Small intestine (tissue), 7 donors: Measurements from ENCODE around the gene HOXC5. TPM values are rescaled to one million over a fixed set of nuclear protein-coding genes. Genes with fewer than 3 reads are reported as not detected.
"Not testable (repeated sequence)": the region's sequence is repeated elsewhere in the genome, so short reads cannot be mapped to it uniquely, and the experiment has no call there.

ENCODE experiments used
- DNase-seq, 2 donors: peaks; one replicate each; pipeline versions ENCODE4 v3.0.0 to v3.0.0-alpha.2; 2013
- FAIRE-seq: peaks from 2 replicates; lab custom pipeline; 2012; peaks lifted over from hg19 to GRCh38; lab: Jason Lieb, UNC
- H3K27ac ChIP-seq, 3 donors: one replicate each; pipeline ENCODE4 v1.5.1; 2013; ENCODE audit warnings: low read length in 2 of 3, mild to moderate bottlenecking in 2 of 3, control low read depth in 1 of 3, inconsistent platforms in 1 of 3, low read depth in 1 of 3, moderate library complexity in 1 of 3
- H3K27me3 ChIP-seq, 3 donors: one replicate each; pipeline ENCODE4 v1.6.1; 2013; ENCODE audit warnings: low read length in 3 of 3, inconsistent platforms in 1 of 3; ENCODE audit not compliant: control insufficient read depth in 3 of 3, insufficient read depth in 3 of 3
- H3K36me3 ChIP-seq, 3 donors: one replicate each; pipeline ENCODE4 v1.6.1; 2013; ENCODE audit warnings: low read length in 3 of 3, inconsistent platforms in 1 of 3, low read depth in 1 of 3, mild to moderate bottlenecking in 1 of 3, moderate library complexity in 1 of 3; ENCODE audit not compliant: control insufficient read depth in 3 of 3, insufficient read depth in 2 of 3
- H3K4me1 ChIP-seq, 3 donors: one replicate each; pipeline ENCODE4 v1.6.1; 2013; ENCODE audit warnings: low read length in 2 of 3, inconsistent platforms in 1 of 3, low read depth in 1 of 3, mild to moderate bottlenecking in 1 of 3, moderate library complexity in 1 of 3; ENCODE audit not compliant: control insufficient read depth in 3 of 3, insufficient read depth in 2 of 3
- H3K4me3 ChIP-seq, 3 donors: one replicate each; pipeline ENCODE4 v1.5.1; 2013; ENCODE audit warnings: low read length in 3 of 3, control low read depth in 1 of 3, inconsistent platforms in 1 of 3, low read depth in 1 of 3, mild to moderate bottlenecking in 1 of 3, moderate library complexity in 1 of 3
- H3K9me3 ChIP-seq, 2 donors: one replicate each; pipeline ENCODE4 v1.6.1; 2013; ENCODE audit warnings: low read depth in 1 of 2, low read length in 1 of 2; ENCODE audit not compliant: control insufficient read depth in 2 of 2, insufficient read depth in 1 of 2
- WGBS, 3 donors: extraction: QIAGEN DNeasy Blood & Tissue Kit; methylation state at CpG; one replicate each; pipeline ENCODE4 v1.1.7; 2013; 5-methylcytosine and 5-hydroxymethylcytosine counted together
- polyA plus RNA-seq, 4 donors: library from polyadenylated mRNA; stranded (reverse) in 3 of 4; unstranded in 1 of 4; fragments of 200-250 nt in 3 of 4; fragments of 120-200 nt in 1 of 4; gene quantifications; one replicate each; pipeline versions ENCODE4 v1.2.1 to v1.2.3, GENCODE V29; 2013
- donor health status: healthy with polysubstance abuse.
- donor health status: control.
- donor health status: control.
- donor health status: Bipolar disorder and iron deficiency.
- donor health status: healthy.

HOXC5 gene
- polyA plus RNA-seq, 4 donors, result 0.63 to 0.65 TPM; not detected in 2

GRCh38 chr12:54075409-54075808, 42.6 kb downstream of the HOXC5 start:
- 60 to 63% (median 62%) methylated on average over 6 of the region's 6 CpGs for WGBS, 3 donors
- H3K27me3 ChIP-seq, result peaks cover 0 to 19% (median 4%) of the 10 kb centered on the region in 3 donors
- DNase-seq, result no peak
- H3K4me1 ChIP-seq, result no peaks in the 10 kb centered on the region
- FAIRE-seq, result no peak
- H3K4me3 ChIP-seq, result no peak overlapping the region
- H3K27ac ChIP-seq, result no peak overlapping the region
- H3K36me3 ChIP-seq, result no peaks in the 10 kb centered on the region
- H3K9me3 ChIP-seq, result no peaks in the 10 kb centered on the region

GRCh38 chr12:54075974-54076373, 43.1 kb downstream of the HOXC5 start:
- H3K4me1 ChIP-seq, result no peaks in the 10 kb centered on the region
- no peaks in the 10 kb centered on the region for H3K9me3 ChIP-seq
- H3K27ac ChIP-seq, result no peak overlapping the region

GRCh38 chr12:54077843-54078242, 45.0 kb downstream of the HOXC5 start:
- WGBS, 3 donors, result 58 to 70% (median 70%) methylated on average over 10 of the region's 10 CpGs
- not testable (repeated sequence) for H3K4me1 ChIP-seq, H3K9me3 ChIP-seq, H3K36me3 ChIP-seq, FAIRE-seq, H3K27me3 ChIP-seq, H3K4me3 ChIP-seq, DNase-seq
- H3K27ac ChIP-seq, result peak overlapping the region in 2 of 3 donors; percentile 48 to 87

More at GRCh38 chr12:54075974-54076373, 43.1 kb downstream of the HOXC5 start:
- no peaks in the 10 kb centered on the region for H3K36me3 ChIP-seq
- FAIRE-seq, result no peak
- H3K4me3 ChIP-seq, result no peak overlapping the region
- H3K27me3 ChIP-seq, result peaks cover 0 to 13% (median 4%) of the 10 kb centered on the region in 3 donors
- DNase-seq, result no peak

GRCh38 chr12:54079115-54079514, 46.3 kb downstream of the HOXC5 start:
- not testable (repeated sequence) for H3K27me3 ChIP-seq, FAIRE-seq, DNase-seq, H3K36me3 ChIP-seq, H3K9me3 ChIP-seq
- Histone ChIP-seq H3K4me3 (peak overlapping the region in 1 of 3 donors; percentile 18), H3K27ac (peak overlapping the region in 2 of 3 donors; percentile 66 to 89), H3K4me1 (peaks cover 0 to 15% (median 0%) of the 10 kb centered on the region in 3 donors)
- WGBS, 3 donors, result 63 to 84% (median 79%) methylated on average over 8 to 9 of the region's 9 CpGs

- not testable (repeated sequence) for H3K9me3 ChIP-seq, FAIRE-seq, DNase-seq, H3K27me3 ChIP-seq, H3K36me3 ChIP-seq
- Histone ChIP-seq H3K4me3 (peak overlapping the region in 1 of 3 donors; percentile 10), H3K4me1 (peaks cover 0 to 16% (median 0%) of the 10 kb centered on the region in 3 donors), H3K27ac (peak overlapping the region in 2 of 3 donors; percentile 66 to 76)
- 66 to 92% (median 89%) methylated on average over 19 of the region's 19 CpGs for WGBS, 3 donors
These were observed 47.4 kb downstream of the HOXC5 start for GRCh38 chr12:54080008-54080924.

- H3K27ac ChIP-seq, result peak overlapping the region in 2 of 3 donors; percentile 66 to 90
- H3K9me3 ChIP-seq, H3K4me3 ChIP-seq, FAIRE-seq, H3K36me3 ChIP-seq, H3K27me3 ChIP-seq: not testable (repeated sequence)
- peak; percentile 11 to 45 for DNase-seq
- 7 to 14% (median 9%) methylated on average over 9 to 16 of the region's 16 CpGs for WGBS, 3 donors
- peaks cover 0 to 22% (median 0%) of the 10 kb centered on the region in 3 donors for H3K4me1 ChIP-seq
These were observed 48.2 kb downstream of the HOXC5 start for GRCh38 chr12:54081053-54081514.

- WGBS, 3 donors, result 4 to 10% (median 6%) methylated on average over 35 of the region's 35 CpGs
- peak overlapping the region; percentile 66 to 89 (median 78) for H3K27ac ChIP-seq
- H3K4me3 ChIP-seq, result peak overlapping the region in 2 of 3 donors; percentile 17 to 57
- H3K27me3 ChIP-seq, H3K36me3 ChIP-seq, H3K9me3 ChIP-seq, FAIRE-seq: not testable (repeated sequence)
- DNase-seq, result peak; percentile 45
- H3K4me1 ChIP-seq, result peaks cover 0 to 22% (median 0%) of the 10 kb centered on the region in 3 donors
These were observed 48.9 kb downstream of the HOXC5 start for GRCh38 chr12:54081581-54082396.

GRCh38 chr12:54082397-54082892, 49.6 kb downstream of the HOXC5 start:
- DNase-seq (peak; percentile 77 to 78), FAIRE-seq (no peak)
- Histone ChIP-seq H3K9me3 (no peaks in the 10 kb centered on the region), H3K36me3 (no peaks in the 10 kb centered on the region), H3K27me3 (no peaks in the 10 kb centered on the region), H3K4me1 (peaks cover 0 to 22% (median 0%) of the 10 kb centered on the region in 3 donors), H3K4me3 (peak overlapping the region; percentile 7 to 57 (median 17)), H3K27ac (peak overlapping the region; percentile 66 to 89 (median 78))
- 0 to 2% (median 1%) methylated on average over 16 to 35 of the region's 36 CpGs for WGBS, 3 donors
